ENCODE measurements around the gene ARRDC4.

Gene ARRDC4

DNA sequence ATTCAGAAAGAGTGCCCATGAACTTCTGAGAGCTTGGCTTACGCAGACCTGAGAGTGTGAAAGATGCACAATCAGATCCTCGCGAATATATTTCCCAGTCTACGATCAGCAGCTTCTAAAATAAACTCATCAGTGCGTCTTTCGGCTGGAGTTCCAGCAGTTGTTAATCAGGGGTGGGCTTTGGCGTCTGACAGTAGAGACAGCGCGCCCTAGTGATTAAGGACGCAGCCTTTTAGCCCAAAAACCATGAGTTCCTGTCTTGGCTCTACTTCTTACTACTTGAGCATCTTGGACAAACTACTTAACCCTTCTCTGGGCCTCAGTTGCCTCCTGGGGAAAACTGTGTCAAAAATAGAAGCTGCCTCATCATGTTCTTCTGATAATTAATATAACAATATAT is 15.8 kb upstream of the ARRDC4 start:
- Histone ChIP-seq H3K36me3 (ENCODE audit: control insufficient read depth, insufficient read depth, low read length) (no peaks in the 10 kb centered on the region), H3K27me3 (ENCODE audit: control insufficient read depth, insufficient read depth, low read length) (no peaks in the 10 kb centered on the region), H3K27ac (ENCODE audit: low read length) (no peak overlapping the region), H3K4me1 (ENCODE audit: control insufficient read depth, insufficient read depth, low read length) (no peaks in the 10 kb centered on the region), H3K9me3 (ENCODE audit: control insufficient read depth, insufficient read depth, low read length) (no peaks in the 10 kb centered on the region), H3K4me3 (ENCODE audit: low read length) (no peak overlapping the region)
- DNase-seq (ENCODE audit: low read depth, low spot score): no peak
- no CpG with 5 or more reads among the region's 10 CpGs for WGBS (ENCODE audit: insufficient coverage, insufficient read length)

DNA sequence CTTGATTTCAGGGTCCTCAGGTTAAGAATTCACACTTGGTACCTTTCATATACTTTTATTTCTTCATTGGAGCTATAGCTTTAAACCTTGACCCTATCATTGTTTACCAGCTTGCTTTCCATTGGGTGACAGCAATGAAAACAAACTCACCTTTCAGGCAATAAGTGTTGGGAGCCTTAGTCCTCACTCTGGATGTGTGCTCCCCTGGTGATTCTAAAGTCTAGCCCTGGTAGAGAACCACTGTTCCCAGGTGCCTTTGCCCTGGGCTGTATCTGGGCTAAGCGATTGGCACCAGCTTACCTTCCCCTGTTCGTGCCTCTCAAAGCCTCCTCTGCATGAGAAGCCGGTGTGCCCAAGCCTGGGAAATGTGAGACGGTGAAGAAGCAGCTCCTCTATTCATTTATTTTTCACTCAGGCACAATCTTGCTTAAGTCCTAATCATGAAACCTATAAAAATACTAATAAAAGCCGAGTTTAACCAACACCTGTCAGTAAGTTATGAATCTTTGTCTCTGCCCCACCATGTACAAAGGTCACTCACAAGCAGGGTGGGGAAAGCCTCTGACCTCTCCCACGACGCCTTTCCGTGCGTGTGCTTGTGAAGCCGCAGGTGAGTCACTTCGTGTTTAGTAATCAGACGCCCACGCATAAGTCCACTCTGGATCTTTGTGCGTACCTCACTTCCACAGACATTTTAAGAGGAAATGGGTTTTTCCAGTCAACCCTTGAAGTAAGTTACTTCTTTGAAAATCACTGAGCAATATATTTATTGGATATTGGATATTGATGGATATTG is 12.8 kb upstream of the ARRDC4 start:
- Histone ChIP-seq H3K27me3 (ENCODE audit: control insufficient read depth, insufficient read depth, low read length) (no peaks in the 10 kb centered on the region), H3K9me3 (ENCODE audit: control insufficient read depth, insufficient read depth, low read length) (no peaks in the 10 kb centered on the region), H3K27ac (ENCODE audit: low read length) (no peak overlapping the region), H3K4me3 (ENCODE audit: low read length) (no peak overlapping the region), H3K4me1 (ENCODE audit: control insufficient read depth, insufficient read depth, low read length) (no peaks in the 10 kb centered on the region), H3K36me3 (ENCODE audit: control insufficient read depth, insufficient read depth, low read length) (no peaks in the 10 kb centered on the region)
- no CpG with 5 or more reads among the region's 14 CpGs for WGBS (ENCODE audit: insufficient coverage, insufficient read length)
- DNase-seq (ENCODE audit: low read depth, low spot score): no peak

DNA sequence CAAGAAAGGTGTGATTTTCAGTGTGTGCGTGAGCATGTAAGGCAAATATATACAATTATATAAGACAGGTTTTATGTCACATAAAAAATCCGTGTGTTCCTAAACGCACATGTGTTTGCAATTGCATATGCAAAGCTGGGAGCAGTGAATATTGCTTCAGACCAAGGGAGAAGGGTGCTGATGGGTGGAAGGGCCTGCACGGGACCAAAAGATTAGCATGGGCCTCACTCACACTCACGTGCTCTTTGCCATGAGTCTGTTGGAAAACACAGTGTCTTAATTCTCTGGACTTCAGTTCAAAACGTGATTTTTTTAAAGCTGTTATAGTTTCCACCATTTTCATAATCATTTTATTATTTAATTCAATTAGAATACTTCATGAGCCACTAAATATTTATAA is 7.2 kb upstream of the ARRDC4 start:
- DNase-seq (ENCODE audit: low read depth, low spot score): no peak
- Histone ChIP-seq H3K27me3 (ENCODE audit: control insufficient read depth, insufficient read depth, low read length) (no peaks in the 10 kb centered on the region), H3K4me3 (ENCODE audit: low read length) (no peak overlapping the region), H3K9me3 (ENCODE audit: control insufficient read depth, insufficient read depth, low read length) (no peaks in the 10 kb centered on the region), H3K4me1 (ENCODE audit: control insufficient read depth, insufficient read depth, low read length) (no peaks in the 10 kb centered on the region), H3K36me3 (ENCODE audit: control insufficient read depth, insufficient read depth, low read length) (no peaks in the 10 kb centered on the region), H3K27ac (ENCODE audit: low read length) (no peak overlapping the region)
- no CpG with 5 or more reads among the region's 6 CpGs for WGBS (ENCODE audit: insufficient coverage, insufficient read length)

DNA sequence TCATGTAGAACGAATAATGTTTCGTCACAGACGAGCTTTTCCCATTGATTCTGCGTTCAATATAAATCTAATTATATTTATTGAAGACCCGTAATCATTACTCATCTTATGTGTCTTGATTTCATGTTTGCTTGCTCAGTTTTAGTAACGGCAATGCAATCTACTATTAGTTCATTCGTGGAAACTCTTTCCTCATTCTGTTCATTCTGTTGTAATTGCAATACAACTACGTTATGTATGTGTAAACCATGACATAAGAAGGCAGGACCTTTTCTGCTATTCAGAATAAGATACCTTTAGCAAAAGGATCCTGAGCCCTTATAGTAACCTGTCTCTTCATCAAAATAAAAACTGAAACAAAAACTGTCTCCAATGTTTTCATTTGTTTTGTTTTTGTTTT is 6.8 kb upstream of the ARRDC4 start:
- no peaks in the 10 kb centered on the region for H3K4me1 ChIP-seq (ENCODE audit: control insufficient read depth, insufficient read depth, low read length)
- no peaks in the 10 kb centered on the region for H3K36me3 ChIP-seq (ENCODE audit: control insufficient read depth, insufficient read depth, low read length)
- no peaks in the 10 kb centered on the region for H3K27me3 ChIP-seq (ENCODE audit: control insufficient read depth, insufficient read depth, low read length)
- no peak overlapping the region for H3K4me3 ChIP-seq (ENCODE audit: low read length)
- no peak overlapping the region for H3K27ac ChIP-seq (ENCODE audit: low read length)
- no peaks in the 10 kb centered on the region for H3K9me3 ChIP-seq (ENCODE audit: control insufficient read depth, insufficient read depth, low read length)
- WGBS (ENCODE audit: insufficient coverage, insufficient read length): no CpG with 5 or more reads among the region's 8 CpGs
- DNase-seq (ENCODE audit: low read depth, low spot score): no peak

DNA sequence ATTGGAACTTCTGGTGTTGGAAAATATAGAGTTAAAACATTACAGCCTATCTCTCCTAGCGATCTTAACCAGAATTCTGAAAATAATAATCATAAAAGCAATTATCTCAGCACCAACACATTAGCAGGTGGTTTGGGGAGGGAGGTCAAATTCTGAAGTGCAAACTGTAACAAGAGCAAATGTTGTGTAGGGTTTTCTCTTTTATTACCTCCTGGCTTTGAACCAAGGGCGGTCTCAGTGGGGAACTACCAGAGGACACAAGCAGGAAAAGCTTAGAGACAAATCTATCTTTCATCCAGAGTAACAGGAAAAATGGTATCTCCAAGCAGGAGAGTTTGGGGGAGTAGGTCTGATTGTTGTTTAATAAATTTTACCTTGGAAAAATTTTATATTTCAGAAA is 5.5 kb upstream of the ARRDC4 start:
- Histone ChIP-seq H3K4me1 (ENCODE audit: control insufficient read depth, insufficient read depth, low read length) (no peaks in the 10 kb centered on the region), H3K9me3 (ENCODE audit: control insufficient read depth, insufficient read depth, low read length) (no peaks in the 10 kb centered on the region), H3K4me3 (ENCODE audit: low read length) (no peak overlapping the region), H3K27me3 (ENCODE audit: control insufficient read depth, insufficient read depth, low read length) (no peaks in the 10 kb centered on the region), H3K36me3 (ENCODE audit: control insufficient read depth, insufficient read depth, low read length) (no peaks in the 10 kb centered on the region), H3K27ac (ENCODE audit: low read length) (no peak overlapping the region)
- DNase-seq (ENCODE audit: low read depth, low spot score): no peak
- no CpG with 5 or more reads among the region's 2 CpGs for WGBS (ENCODE audit: insufficient coverage, insufficient read length)

DNA sequence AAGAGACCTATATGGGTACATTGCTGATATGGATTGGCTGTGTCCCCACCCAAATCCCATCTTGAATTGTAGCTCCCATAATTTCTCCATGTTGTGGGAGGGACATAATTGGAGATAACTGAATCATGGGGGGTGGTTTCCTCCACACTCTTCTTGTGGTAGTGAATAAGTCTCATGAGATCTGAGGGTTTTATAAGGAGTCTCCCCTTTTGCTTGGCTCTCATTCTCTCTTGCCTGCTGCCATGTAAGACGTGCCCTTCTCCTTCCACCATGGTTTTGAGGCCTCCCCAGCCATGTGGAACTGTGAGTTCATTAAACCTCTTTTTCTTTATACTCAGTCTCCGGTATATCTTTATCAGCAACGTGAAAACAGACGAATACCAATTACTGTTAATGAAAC is 5.0 kb upstream of the ARRDC4 start:
- WGBS (ENCODE audit: insufficient coverage, insufficient read length): no CpG with 5 or more reads among the region's 4 CpGs
- DNase-seq (ENCODE audit: low read depth, low spot score): no peak

DNA sequence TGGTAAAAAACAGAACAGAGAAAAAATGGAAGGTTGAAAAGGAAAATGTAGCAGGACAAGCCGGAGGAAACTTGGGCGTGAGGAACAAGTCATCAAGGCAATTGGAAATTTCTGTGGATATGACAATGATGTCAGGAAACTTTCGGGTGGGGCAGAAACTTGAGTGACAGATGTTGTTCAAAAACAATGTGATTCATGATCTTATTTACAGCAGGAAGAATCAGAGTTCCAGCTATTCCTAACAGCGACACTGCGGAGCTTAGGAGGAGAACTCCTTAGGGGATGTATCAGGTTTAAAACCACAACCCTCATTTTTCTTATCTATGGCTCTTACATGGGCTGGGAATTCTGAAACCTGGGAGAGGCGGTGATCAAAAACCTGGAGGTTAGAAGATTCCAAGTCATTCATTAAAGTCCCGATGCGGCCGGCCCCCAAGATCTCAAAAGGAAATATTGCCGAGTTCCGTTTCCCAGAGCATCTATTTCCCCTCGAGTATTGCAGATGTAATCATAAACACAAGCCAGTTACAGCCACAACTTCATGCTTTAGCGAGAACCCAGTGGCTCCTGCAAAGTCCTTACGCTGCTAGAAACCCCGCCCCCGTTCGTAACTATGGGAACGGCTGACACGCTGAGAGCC is 659 bp upstream of the ARRDC4 start:
- WGBS (ENCODE audit: insufficient coverage, insufficient read length): no CpG with 5 or more reads among the region's 19 CpGs
- DNase-seq (ENCODE audit: low read depth, low spot score): no peak
- H3K27ac ChIP-seq (ENCODE audit: low read length): no peak overlapping the region
- no peaks in the 10 kb centered on the region for H3K27me3 ChIP-seq (ENCODE audit: control insufficient read depth, insufficient read depth, low read length)
- H3K4me3 ChIP-seq (ENCODE audit: low read length): peak overlapping the region; percentile 24; the same call in 1 of the 2 replicates
- H3K9me3 ChIP-seq (ENCODE audit: control insufficient read depth, insufficient read depth, low read length): no peaks in the 10 kb centered on the region
- peaks cover 2% of the 10 kb centered on the region; the same call in 1 of the 2 replicates for H3K4me1 ChIP-seq (ENCODE audit: control insufficient read depth, insufficient read depth, low read length)
- H3K36me3 ChIP-seq (ENCODE audit: control insufficient read depth, insufficient read depth, low read length): no peaks in the 10 kb centered on the region

More for the DNA sequence above, 5.0 kb upstream of the ARRDC4 start:
- Histone ChIP-seq H3K9me3 (ENCODE audit: control insufficient read depth, insufficient read depth, low read length) (no peaks in the 10 kb centered on the region), H3K27ac (ENCODE audit: low read length) (no peak overlapping the region), H3K36me3 (ENCODE audit: control insufficient read depth, insufficient read depth, low read length) (no peaks in the 10 kb centered on the region), H3K4me3 (ENCODE audit: low read length) (no peak overlapping the region), H3K4me1 (ENCODE audit: control insufficient read depth, insufficient read depth, low read length) (no peaks in the 10 kb centered on the region), H3K27me3 (ENCODE audit: control insufficient read depth, insufficient read depth, low read length) (no peaks in the 10 kb centered on the region)

DNA sequence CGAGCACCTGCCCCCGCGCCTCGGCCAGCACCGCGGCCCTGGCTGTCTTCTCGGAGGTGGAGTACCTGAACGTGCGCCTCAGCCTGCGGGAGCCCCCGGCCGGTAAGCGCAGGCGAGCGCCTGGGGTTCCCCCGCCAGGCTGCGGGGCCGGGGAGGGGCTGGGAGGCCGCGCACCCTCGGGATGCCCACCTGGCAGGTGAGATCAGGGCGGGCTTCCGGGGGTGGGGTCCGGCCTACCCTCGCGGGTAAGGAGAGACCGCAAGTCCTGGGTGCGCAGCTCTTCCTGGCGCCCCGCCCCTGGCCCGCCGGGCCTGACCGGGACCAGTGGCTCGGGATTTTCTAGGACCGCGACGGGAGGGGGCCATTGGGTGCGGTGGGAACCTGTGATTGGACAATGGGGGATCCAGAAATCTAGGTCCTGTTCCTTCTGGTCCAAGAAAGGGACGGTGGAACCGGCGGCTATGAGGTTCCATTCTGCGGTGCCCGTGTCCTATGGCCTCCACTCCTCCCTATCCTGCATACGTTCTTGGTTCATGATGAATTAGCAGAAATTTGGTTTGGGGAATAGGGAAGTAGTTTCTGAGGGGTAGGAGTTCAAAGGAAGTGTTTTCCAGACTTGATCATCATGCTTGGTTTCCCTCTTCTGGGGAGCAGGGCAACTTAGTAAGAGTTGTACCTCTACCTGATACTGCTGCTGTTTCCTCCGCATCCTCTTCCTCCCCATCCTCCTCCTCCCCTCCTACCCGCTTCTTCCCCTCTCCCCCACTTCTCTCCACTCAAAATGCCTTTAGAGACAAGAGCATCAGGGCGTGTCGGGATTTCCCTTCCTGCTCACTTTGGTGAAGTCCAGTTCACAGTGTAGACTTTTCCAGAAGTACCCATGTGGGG is 808 bp downstream of the ARRDC4 start:
- H3K4me1 ChIP-seq (ENCODE audit: control insufficient read depth, insufficient read depth, low read length): peaks cover 2% of the 10 kb centered on the region; the same call in 1 of the 2 replicates
- no peak for DNase-seq (ENCODE audit: low read depth, low spot score)
- H3K4me3 ChIP-seq (ENCODE audit: low read length): peak overlapping the region; percentile 57; the same call in 1 of the 2 replicates
- H3K27me3 ChIP-seq (ENCODE audit: control insufficient read depth, insufficient read depth, low read length): no peaks in the 10 kb centered on the region
- H3K36me3 ChIP-seq (ENCODE audit: control insufficient read depth, insufficient read depth, low read length): no peaks in the 10 kb centered on the region
- 100% methylated on average over 1 of the region's 48 CpGs for WGBS (ENCODE audit: insufficient coverage, insufficient read length)
- H3K27ac ChIP-seq (ENCODE audit: low read length): no peak overlapping the region
- no peaks in the 10 kb centered on the region for H3K9me3 ChIP-seq (ENCODE audit: control insufficient read depth, insufficient read depth, low read length)

DNA sequence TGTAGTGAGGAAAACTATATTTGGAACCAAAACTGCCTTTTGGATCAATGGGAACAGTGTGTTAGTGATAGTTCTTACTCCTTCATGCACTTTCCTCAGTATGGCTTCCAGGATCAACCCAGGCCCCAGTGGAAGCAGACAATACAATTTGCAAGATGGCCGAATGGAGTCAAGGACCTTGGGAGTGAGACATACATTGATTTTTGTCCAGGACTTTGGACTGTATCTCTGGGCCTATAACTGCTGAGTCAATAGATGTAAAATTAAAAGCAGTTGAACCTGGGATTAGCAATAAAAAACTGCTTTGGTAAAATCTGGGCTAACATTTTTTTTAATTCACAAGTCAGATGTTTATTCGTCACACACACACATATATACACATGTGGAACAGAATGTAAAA is 1.8 kb downstream of the ARRDC4 start:
- no peak overlapping the region for H3K4me3 ChIP-seq (ENCODE audit: low read length)
- H3K27ac ChIP-seq (ENCODE audit: low read length): no peak overlapping the region
- peaks cover 2% of the 10 kb centered on the region; the same call in 1 of the 2 replicates for H3K4me1 ChIP-seq (ENCODE audit: control insufficient read depth, insufficient read depth, low read length)
- H3K9me3 ChIP-seq (ENCODE audit: control insufficient read depth, insufficient read depth, low read length): no peaks in the 10 kb centered on the region
- no CpG with 5 or more reads among the region's 2 CpGs for WGBS (ENCODE audit: insufficient coverage, insufficient read length)
- no peak for DNase-seq (ENCODE audit: low read depth, low spot score)
- no peaks in the 10 kb centered on the region for H3K36me3 ChIP-seq (ENCODE audit: control insufficient read depth, insufficient read depth, low read length)
- no peaks in the 10 kb centered on the region for H3K27me3 ChIP-seq (ENCODE audit: control insufficient read depth, insufficient read depth, low read length)

DNA sequence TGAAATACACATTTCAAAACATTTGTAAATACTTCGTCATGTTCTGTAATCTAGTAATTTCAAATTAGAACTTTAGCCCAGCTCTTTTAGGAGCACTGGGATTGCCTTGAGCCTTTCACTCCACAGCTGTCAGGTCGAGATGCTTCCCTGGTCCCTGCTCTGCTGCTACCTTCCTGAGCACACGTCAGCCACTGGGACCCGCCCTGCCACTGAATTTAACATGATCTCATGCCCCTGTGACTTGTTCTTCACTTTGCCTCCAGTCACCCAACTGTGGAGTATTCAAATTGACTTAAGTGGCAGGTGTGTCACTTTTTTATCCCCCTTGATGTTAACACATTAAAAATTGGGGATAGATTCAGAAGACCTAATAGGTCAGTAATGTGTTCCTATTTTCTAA is 3.3 kb downstream of the ARRDC4 start:
- no CpG with 5 or more reads among the region's 4 CpGs for WGBS (ENCODE audit: insufficient coverage, insufficient read length)
- Histone ChIP-seq H3K9me3 (ENCODE audit: control insufficient read depth, insufficient read depth, low read length) (no peaks in the 10 kb centered on the region), H3K27me3 (ENCODE audit: control insufficient read depth, insufficient read depth, low read length) (no peaks in the 10 kb centered on the region), H3K4me1 (ENCODE audit: control insufficient read depth, insufficient read depth, low read length) (peaks cover 2% of the 10 kb centered on the region; the same call in 1 of the 2 replicates), H3K27ac (ENCODE audit: low read length) (no peak overlapping the region), H3K4me3 (ENCODE audit: low read length) (no peak overlapping the region), H3K36me3 (ENCODE audit: control insufficient read depth, insufficient read depth, low read length) (no peaks in the 10 kb centered on the region)
- DNase-seq (ENCODE audit: low read depth, low spot score): no peak

All from iPS DF 6.9 (cell line).